Sigmoid colon (tissue), 7 donors: ENCODE measurements around the gene JPT2. TPM values are rescaled to one million over a fixed set of nuclear protein-coding genes. Genes with fewer than 3 reads are reported as not detected.

Source experiments
- DNase-seq: peaks from one replicate; pipeline ENCODE4 v3.0.0-alpha.2; 2019
- H3K27ac ChIP-seq, 4 donors: fragments of 200-600 bp; sonication (generic); one replicate each; pipeline ENCODE4 v1.5.1; 2016 to 2019; ENCODE audit warnings: mild to moderate bottlenecking in 1 of 4
- H3K27me3 ChIP-seq, 3 donors: fragments of 200-600 bp; sonication (generic); one replicate each; pipeline ENCODE4 v1.5.1; 2019; ENCODE audit warnings: mild to moderate bottlenecking in 1 of 3
- H3K36me3 ChIP-seq, 4 donors: fragments of 200-600 bp; sonication (generic); one replicate each; pipeline ENCODE4 v1.5.1; 2016 to 2019
- H3K4me1 ChIP-seq, 4 donors: fragments of 200-600 bp; sonication (generic); one replicate each; pipeline ENCODE4 v1.5.1; 2017 to 2019
- H3K4me3 ChIP-seq, 4 donors: fragments of 200-600 bp; sonication (generic); one replicate each; pipeline ENCODE4 v1.5.1; 2017 to 2019; ENCODE audit warnings: mild to moderate bottlenecking in 2 of 4, moderate library complexity in 1 of 4
- H3K9me3 ChIP-seq, 4 donors: fragments of 200-600 bp in 3 of 4; sonication (generic) in 3 of 4; one replicate each; pipeline versions ENCODE4 v1.5.1 to v1.6.1; 2013 to 2019
- CTCF ChIP-seq, 4 experiments: fragments of 450-650 bp in 3 of 4; fragments of 200-600 bp in 1 of 4; IDR thresholded peaks; one replicate each; pipeline ENCODE4 v1.5.1; 2016 to 2019; ENCODE audit warnings: antibody characterized with exemption in 4 of 4, mild to moderate bottlenecking in 3 of 4, moderate library complexity in 2 of 4
- EP300 ChIP-seq, 4 donors: sonication (generic); formaldehyde crosslinking; IDR thresholded peaks; one replicate each; pipeline ENCODE4 v1.6.1; 2017; ENCODE audit warnings: antibody characterized with exemption in 4 of 4
- POLR2A ChIP-seq, 2 donors: fragments of 450-650 bp; IDR thresholded peaks; one replicate each; pipeline ENCODE4 v1.6.1; 2016; ENCODE audit warnings: antibody characterized with exemption in 2 of 2, mild to moderate bottlenecking in 2 of 2, moderate library complexity in 2 of 2
- POLR2AphosphoS5 ChIP-seq, 4 donors: sonication (generic); formaldehyde crosslinking; IDR thresholded peaks; one replicate each; pipeline ENCODE4 v1.6.1; 2017; ENCODE audit warnings: antibody characterized with exemption in 4 of 4
- WGBS, 2 donors: extraction: QIAGEN DNeasy Blood & Tissue Kit; methylation state at CpG; one replicate each; pipeline ENCODE4 v1.1.7; 2013; 5-methylcytosine and 5-hydroxymethylcytosine counted together
- intact Hi-C: fragments of 100-400 bp; cut with DNase I; formaldehyde crosslinking; loops from one replicate; pipeline ENCODE4 v1.15.1; 2023
- polyA plus RNA-seq, 3 donors: library from polyadenylated mRNA; stranded (reverse); fragments of 200-250 nt; gene quantifications; one replicate each; pipeline ENCODE4 v1.2.3, GENCODE V29; 2013
- total RNA-seq, 4 donors: library from RNA; depleted of rRNA; stranded (reverse); fragments of >200 nt; gene quantifications; one replicate each; pipeline ENCODE4 v1.1.0, GENCODE V29; 2016
- donor health status: healthy with polysubstance abuse.
- donor health status: Bipolar disorder and iron deficiency.
- donor health status: healthy.

The JPT2 gene
- total and polyA plus RNA-seq, 7 donors = 12.4 to 53.7 (median 18.1) TPM

GRCh38 chr16:1709356-1709755 lies 31.3 kb downstream of the JPT2 start:
- no peak overlapping the region for H3K4me3 ChIP-seq
- H3K9me3 ChIP-seq = no peaks in the 10 kb centered on the region
- intact Hi-C loops = loop anchor here (5.0 kb wide), 2 partner anchors 63 to 292 kb away; partner anchors contain the start of genes EME2, MRPS34 and NME3
- H3K4me1 ChIP-seq = peaks cover 0 to 55% (median 40%) of the 10 kb centered on the region in 4 donors
- TF ChIP-seq POLR2AphosphoS5 (IDR thresholded peaks at IDR 0.05) (no peak), POLR2A (IDR thresholded peaks at IDR 0.05) (no peak), EP300 (IDR thresholded peaks at IDR 0.05) (no peak), CTCF (IDR thresholded peaks at IDR 0.05) (no peak)
- no peaks in the 10 kb centered on the region for H3K27me3 ChIP-seq
- no peaks in the 10 kb centered on the region for H3K36me3 ChIP-seq
- no peak for DNase-seq
- no peak overlapping the region for H3K27ac ChIP-seq
- 94% methylated on average over 15 of the region's 15 CpGs for WGBS, 2 donors

- intact Hi-C loops = no loop called here
- no peak for DNase-seq
- H3K4me1 ChIP-seq = peaks cover 0 to 47% (median 33%) of the 10 kb centered on the region in 4 donors
- TF ChIP-seq EP300 (IDR thresholded peaks at IDR 0.05) (no peak), CTCF (IDR thresholded peaks at IDR 0.05) (no peak), POLR2AphosphoS5 (IDR thresholded peaks at IDR 0.05) (no peak), POLR2A (IDR thresholded peaks at IDR 0.05) (no peak)
- H3K4me3 ChIP-seq = no peak overlapping the region
- H3K9me3 ChIP-seq = no peaks in the 10 kb centered on the region
- H3K27me3 ChIP-seq = no peaks in the 10 kb centered on the region
- 91 to 93% methylated on average over 17 of the region's 17 CpGs for WGBS, 2 donors
- H3K36me3 ChIP-seq = no peaks in the 10 kb centered on the region
- H3K27ac ChIP-seq = no peak overlapping the region
These were observed 32.9 kb downstream of the JPT2 start for GRCh38 chr16:1710811-1711507.

- Histone ChIP-seq H3K27me3 (no peaks in the 10 kb centered on the region), H3K4me1 (peaks cover 0 to 33% (median 24%) of the 10 kb centered on the region in 4 donors), H3K9me3 (no peaks in the 10 kb centered on the region), H3K4me3 (no peak overlapping the region), H3K36me3 (no peaks in the 10 kb centered on the region), H3K27ac (no peak overlapping the region)
- intact Hi-C loops = no loop called here
- 73 to 85% methylated on average over 14 of the region's 14 CpGs for WGBS, 2 donors
- no peak for TF ChIP-seq CTCF (IDR thresholded peaks at IDR 0.05)
- no peak for TF ChIP-seq EP300 (IDR thresholded peaks at IDR 0.05)
- TF ChIP-seq POLR2A (IDR thresholded peaks at IDR 0.05) = no peak
- TF ChIP-seq POLR2AphosphoS5 (IDR thresholded peaks at IDR 0.05) = no peak
- DNase-seq = no peak
These were observed 34.7 kb downstream of the JPT2 start for GRCh38 chr16:1712791-1713261.

GRCh38 chr16:1713331-1713730 lies 35.3 kb downstream of the JPT2 start:
- H3K36me3 ChIP-seq = no peaks in the 10 kb centered on the region
- no peaks in the 10 kb centered on the region for H3K9me3 ChIP-seq
- no peak overlapping the region for H3K27ac ChIP-seq
- H3K4me3 ChIP-seq = no peak overlapping the region
- H3K4me1 ChIP-seq = peaks cover 0 to 27% (median 19%) of the 10 kb centered on the region in 4 donors
- no peaks in the 10 kb centered on the region for H3K27me3 ChIP-seq
- TF ChIP-seq POLR2AphosphoS5 (IDR thresholded peaks at IDR 0.05) (no peak), EP300 (IDR thresholded peaks at IDR 0.05) (no peak), CTCF (IDR thresholded peaks at IDR 0.05) (no peak), POLR2A (IDR thresholded peaks at IDR 0.05) (no peak)
- no peak for DNase-seq
- 75 to 89% methylated on average over 7 of the region's 7 CpGs for WGBS, 2 donors
- intact Hi-C loops = no loop called here
